Activated effector memory CD4-positive, alpha-beta T cell treated with anti-CD3 and anti-CD28 coated beads, Interleukin-2, amount 50 U/mL, for 16 hours (primary cell): ENCODE results near the gene DVL3.
"Not testable (repeated sequence)": the region's sequence is repeated elsewhere in the genome, so short reads cannot be mapped to it uniquely, and the experiment has no call there.

Experiments used
- DNase-seq: peaks from one replicate; pipeline ENCODE4 v3.0.0-alpha.2; 2020

DVL3 gene

GRCh38 chr3:184156522-184156955, 1.4 kb downstream of the DVL3 start:
- DNase-seq = no peak

GRCh38 chr3:184157206-184157605, 2.0 kb downstream of the DVL3 start:
- no peak for DNase-seq

GRCh38 chr3:184158404-184158803, 3.2 kb downstream of the DVL3 start:
- DNase-seq = no peak

- no peak for DNase-seq
Observed at GRCh38 chr3:184160456-184160855, 5.3 kb downstream of the DVL3 start.

- DNase-seq = not testable (repeated sequence)
Observed at GRCh38 chr3:184162571-184163070, 7.4 kb downstream of the DVL3 start.

GRCh38 chr3:184164648-184165330, 9.6 kb downstream of the DVL3 start:
- no peak for DNase-seq

- no peak for DNase-seq
Observed at GRCh38 chr3:184165543-184165942, 10.4 kb downstream of the DVL3 start.

- no peak for DNase-seq
Observed at GRCh38 chr3:184166671-184167070, 11.5 kb downstream of the DVL3 start.

- DNase-seq = no peak
Observed at GRCh38 chr3:184167786-184168185, 12.6 kb downstream of the DVL3 start.

- no peak for DNase-seq
Observed at GRCh38 chr3:184168363-184169120, 13.4 kb downstream of the DVL3 start.

GRCh38 chr3:184169896-184170875, 15.0 kb downstream of the DVL3 start:
- no peak for DNase-seq

GRCh38 chr3:184171562-184171961, 16.4 kb downstream of the DVL3 start:
- no peak for DNase-seq

GRCh38 chr3:184172681-184173373, 17.6 kb downstream of the DVL3 start:
- DNase-seq = no peak

GRCh38 chr3:184173374-184173722, 18.2 kb downstream of the DVL3 start:
- no peak for DNase-seq

GRCh38 chr3:184174284-184174645, 19.1 kb downstream of the DVL3 start:
- DNase-seq = no peak

GRCh38 chr3:184174646-184175492, 19.7 kb downstream of the DVL3 start, which contains the start of gene AP2M1:
Gene AP2M1 (plus strand): TSS chr3:184174855. CDS start chr3:184176994, 2,139 bp downstream.
- DNase-seq = peak; percentile 100

GRCh38 chr3:184175506-184175905, 20.3 kb downstream of the DVL3 start:
- DNase-seq = no peak

- no peak for DNase-seq
Observed at GRCh38 chr3:184175981-184176376, 20.8 kb downstream of the DVL3 start.

- DNase-seq = no peak
Observed at GRCh38 chr3:184176377-184177330, 21.5 kb downstream of the DVL3 start.

- peak; percentile 60 for DNase-seq
Observed at GRCh38 chr3:184177331-184177731, 22.2 kb downstream of the DVL3 start.
